ENCODE measurements around the gene OOSP2.
"Not testable (repeated sequence)": the region's sequence is repeated elsewhere in the genome, so short reads cannot be mapped to it uniquely, and the experiment has no call there.

Gene OOSP2, protein sequence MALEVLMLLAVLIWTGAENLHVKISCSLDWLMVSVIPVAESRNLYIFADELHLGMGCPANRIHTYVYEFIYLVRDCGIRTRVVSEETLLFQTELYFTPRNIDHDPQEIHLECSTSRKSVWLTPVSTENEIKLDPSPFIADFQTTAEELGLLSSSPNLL

GRCh38 chr11:60040109-60040508 lies at the start of gene OOSP2:
Gene OOSP2, plus strand, starts transcription at chr11:60040409. Its CDS starts 51 bp downstream, at chr11:60040460.
- DNase-seq (ENCODE audit: low read depth in 2 of 2, low spot score in 1 of 2): no peak

DNA sequence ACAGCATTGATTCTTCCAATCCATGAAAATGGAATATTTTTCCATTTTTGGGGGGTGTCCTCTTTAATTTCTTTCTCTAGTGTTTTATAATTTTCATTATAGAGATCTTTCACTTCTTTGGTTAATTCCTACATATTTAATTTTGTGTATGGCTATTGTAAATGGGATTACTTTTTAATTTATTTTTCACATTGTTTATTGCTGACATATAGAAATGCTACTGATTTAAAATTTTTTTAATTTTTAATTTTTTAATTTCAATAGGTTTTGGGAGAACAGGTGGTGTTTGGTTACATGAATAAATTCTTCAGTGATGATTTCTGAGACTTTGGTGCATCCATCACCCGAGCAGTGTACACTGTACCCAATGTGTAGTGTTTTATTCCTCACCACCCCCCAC lies 49.8 kb upstream of the OOSP2 start:
- DNase-seq (ENCODE audit: low read depth in 2 of 2, low spot score in 1 of 2): no peak

GRCh38 chr11:59992425-59992824 lies 47.8 kb upstream of the OOSP2 start:
- no peak for DNase-seq (ENCODE audit: low read depth in 2 of 2, low spot score in 1 of 2)

DNA sequence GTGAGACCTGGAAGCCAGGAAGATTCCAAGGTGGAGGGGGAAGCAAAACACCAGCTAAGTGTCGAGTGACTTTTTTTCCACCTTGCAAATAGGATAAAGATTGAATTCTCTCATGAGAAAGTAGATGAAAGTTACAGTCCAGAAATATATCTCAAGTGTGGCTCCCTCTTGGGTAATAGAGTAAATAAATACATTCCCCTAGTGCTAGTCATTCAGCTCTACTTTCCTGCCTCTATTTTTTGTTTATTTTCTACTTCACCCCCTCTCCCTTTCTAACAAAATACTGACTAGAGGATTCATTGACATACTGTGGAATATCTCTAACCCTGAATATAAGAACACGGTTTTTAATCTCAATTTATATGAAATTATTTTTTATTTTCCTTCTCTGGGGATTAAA lies 42.4 kb upstream of the OOSP2 start:
- no peak for DNase-seq (ENCODE audit: low read depth in 2 of 2, low spot score in 1 of 2)

- no peak for DNase-seq (ENCODE audit: low read depth in 2 of 2, low spot score in 1 of 2)
These were observed 40.5 kb upstream of the OOSP2 start for GRCh38 chr11:59999691-60000090.

GRCh38 chr11:60003729-60004128 lies 36.5 kb upstream of the OOSP2 start:
- no peak for DNase-seq (ENCODE audit: low read depth in 2 of 2, low spot score in 1 of 2)

- DNase-seq (ENCODE audit: low read depth in 2 of 2, low spot score in 1 of 2): no peak
These were observed 34.8 kb upstream of the OOSP2 start for GRCh38 chr11:60005360-60005759.

- no peak for DNase-seq (ENCODE audit: low read depth in 2 of 2, low spot score in 1 of 2)
These were observed 23.3 kb upstream of the OOSP2 start, which contains the start of gene OOSP4B for GRCh38 chr11:60016881-60017280. Gene OOSP4B, plus strand, starts transcription at chr11:60017181.

GRCh38 chr11:60018058-60018457 lies 22.2 kb upstream of the OOSP2 start:
- DNase-seq (ENCODE audit: low read depth in 2 of 2, low spot score in 1 of 2): no peak

- DNase-seq (ENCODE audit: low read depth in 2 of 2, low spot score in 1 of 2): not testable (repeated sequence)
These were observed 19.8 kb upstream of the OOSP2 start for GRCh38 chr11:60020376-60020775.

- DNase-seq (ENCODE audit: low read depth in 2 of 2, low spot score in 1 of 2): no peak
These were observed 11.1 kb upstream of the OOSP2 start for GRCh38 chr11:60029015-60029632.

- DNase-seq (ENCODE audit: low read depth in 2 of 2, low spot score in 1 of 2): not testable (repeated sequence)
These were observed 10.2 kb downstream of the OOSP2 start for GRCh38 chr11:60050422-60050821.

DNA sequence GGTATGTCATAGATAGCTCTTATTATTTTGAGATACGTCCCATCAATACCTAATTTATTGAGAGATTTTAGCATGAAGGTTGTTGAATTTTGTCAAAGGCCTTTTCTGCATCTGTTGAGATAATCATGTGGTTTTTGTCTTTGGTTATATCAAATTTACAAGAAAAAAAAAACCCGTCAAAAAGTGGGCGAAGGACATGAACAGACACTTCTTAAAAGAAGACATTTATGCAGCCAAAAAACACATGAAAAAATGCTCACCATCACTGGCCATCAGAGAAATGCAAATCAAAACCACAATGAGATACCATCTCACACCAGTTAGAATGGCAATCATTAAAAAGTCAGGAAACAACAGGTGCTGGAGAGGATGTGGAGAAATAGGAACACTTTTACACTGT lies 10.6 kb downstream of the OOSP2 start:
- DNase-seq (ENCODE audit: low read depth in 2 of 2, low spot score in 1 of 2): not testable (repeated sequence)

DNA sequence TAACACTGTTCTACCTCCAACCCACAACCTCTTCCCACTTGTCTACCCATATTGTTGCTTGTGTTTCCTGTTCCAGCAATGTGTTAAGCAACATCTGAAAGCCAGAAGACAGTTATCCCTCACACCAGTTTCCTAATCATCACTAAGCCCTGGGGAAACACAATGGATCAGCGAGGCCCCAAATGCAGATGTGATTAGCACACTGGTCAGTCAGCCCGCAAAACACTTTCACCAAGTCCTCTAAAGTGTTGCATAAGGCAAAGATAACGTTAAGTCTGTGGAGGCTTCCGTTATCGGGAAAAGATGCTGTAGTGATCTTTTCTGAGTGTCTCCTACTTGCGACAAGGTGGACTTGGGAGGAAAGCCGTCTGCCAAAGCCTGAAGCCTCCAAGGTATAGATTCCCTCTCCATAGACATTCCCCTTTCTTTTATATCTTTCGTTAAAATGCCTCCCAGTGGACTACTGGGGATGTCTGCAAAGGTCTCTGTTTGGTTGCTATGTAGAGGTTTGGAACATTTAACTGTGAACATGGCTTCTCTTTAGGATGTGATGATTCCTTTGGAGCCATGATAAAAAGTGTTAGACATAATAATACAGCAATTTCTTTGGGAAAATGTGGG lies 16.2 kb downstream of the OOSP2 start, which contains the start of gene MS4A3:
Gene MS4A3, plus strand, starts transcription at position 317 of the 621 bp plus-strand sequence. CDS start 4,496 bp downstream, outside the sequence.
- DNase-seq (ENCODE audit: low read depth in 2 of 2, low spot score in 1 of 2): no peak

- no peak for DNase-seq (ENCODE audit: low read depth in 2 of 2, low spot score in 1 of 2)
These were observed 18.8 kb downstream of the OOSP2 start for GRCh38 chr11:60059052-60059451.

- no peak for DNase-seq (ENCODE audit: low read depth in 2 of 2, low spot score in 1 of 2)
These were observed 19.5 kb downstream of the OOSP2 start for GRCh38 chr11:60059521-60060240.

DNA sequence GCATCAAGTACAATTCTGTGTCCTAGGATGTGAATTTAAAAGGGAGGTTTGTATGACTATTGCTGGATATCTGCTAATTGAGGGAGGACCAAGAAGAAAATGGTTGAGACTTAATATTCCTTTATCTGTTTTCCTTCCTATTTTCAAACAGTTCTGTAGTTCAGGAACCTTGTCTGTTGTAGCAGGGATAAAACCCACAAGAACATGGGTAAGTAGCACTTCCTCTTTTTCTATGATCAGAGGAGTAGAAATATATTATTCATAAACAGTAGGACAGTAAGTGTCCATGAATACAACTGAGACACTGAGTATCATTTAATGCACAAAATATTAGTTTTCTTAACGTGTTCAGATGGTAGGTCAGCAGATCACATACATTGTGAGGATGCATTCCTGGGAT lies 23.9 kb downstream of the OOSP2 start:
- no peak for DNase-seq (ENCODE audit: low read depth in 2 of 2, low spot score in 1 of 2)

GRCh38 chr11:60065801-60066200 lies 25.6 kb downstream of the OOSP2 start:
- no peak for DNase-seq (ENCODE audit: low read depth in 2 of 2, low spot score in 1 of 2)

- DNase-seq (ENCODE audit: low read depth in 2 of 2, low spot score in 1 of 2): no peak
These were observed 29.2 kb downstream of the OOSP2 start for GRCh38 chr11:60069450-60069849.

DNA sequence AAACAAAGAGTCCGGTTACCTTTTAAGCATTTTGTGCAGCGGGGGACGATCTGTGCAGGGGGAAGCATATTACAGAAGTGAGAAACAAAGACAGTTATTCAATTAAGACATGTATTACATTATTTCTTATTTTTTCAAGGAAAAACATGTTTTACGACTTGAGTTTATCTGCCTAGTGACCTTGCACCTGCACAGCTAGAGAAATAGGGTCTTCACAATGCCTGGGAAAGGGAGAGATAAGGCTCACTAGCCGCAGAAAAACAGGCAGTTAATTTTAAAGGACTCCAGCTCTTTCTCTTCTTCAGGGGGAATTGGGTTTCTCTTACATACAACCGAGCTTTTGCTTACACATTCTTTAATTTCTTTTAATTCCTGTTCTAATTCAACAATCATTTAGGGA lies 31.4 kb downstream of the OOSP2 start:
- not testable (repeated sequence) for DNase-seq (ENCODE audit: low read depth in 2 of 2, low spot score in 1 of 2)

DNA sequence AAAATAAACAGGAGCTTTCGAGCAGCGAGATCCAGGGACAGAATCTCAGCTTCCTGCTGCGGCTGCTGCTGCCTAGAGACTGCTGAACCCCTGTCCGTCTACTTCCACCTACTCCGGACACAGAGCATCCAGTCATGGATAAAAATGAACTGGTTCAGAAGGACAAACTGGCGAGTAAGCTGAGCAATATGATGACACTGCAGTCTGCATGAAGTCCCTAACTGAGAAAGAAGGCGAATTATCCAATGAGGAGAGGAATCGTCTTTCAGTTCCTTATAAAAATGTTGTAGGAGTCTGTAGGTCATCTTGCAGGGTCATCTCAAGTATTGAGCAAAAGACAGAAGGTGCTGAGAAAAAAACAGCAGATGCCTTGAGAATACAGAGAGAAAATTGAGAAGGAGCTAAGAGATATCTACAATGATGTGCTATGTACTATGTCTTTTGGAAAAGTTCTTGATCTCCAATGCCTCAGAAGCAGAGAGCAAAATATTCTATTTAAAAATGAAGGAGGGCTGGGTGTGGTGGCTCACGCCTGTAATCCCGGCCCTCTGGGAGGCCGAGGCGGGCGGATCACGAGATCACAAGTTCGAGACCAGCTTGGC lies 37.1 kb downstream of the OOSP2 start:
- DNase-seq (ENCODE audit: low read depth in 2 of 2, low spot score in 1 of 2): no peak
